GM19239 (cell line): ENCODE measurements around the gene NF2.
A peak's percentile ranks its signal among the peaks of the same experiment; 100 is the strongest.
"Not testable (repeated sequence)": the region's sequence is repeated elsewhere in the genome, so short reads cannot be mapped to it uniquely, and the experiment has no call there.

Experiments
- DNase-seq: peaks from one replicate; pipeline ENCODE4 v3.0.0; 2011; ENCODE audit warnings: low spot score; ENCODE audit not compliant: insufficient read length
- FAIRE-seq: peaks from 2 replicates; lab custom pipeline; 2011; peaks lifted over from hg19 to GRCh38; lab: Jason Lieb, UNC

Gene NF2

GRCh38 chr22:29593923-29594322 lies 9.5 kb upstream of the NF2 start:
- no peak for FAIRE-seq
- DNase-seq = no peak

GRCh38 chr22:29594447-29594846 lies 9.0 kb upstream of the NF2 start:
- FAIRE-seq, DNase-seq: not testable (repeated sequence)

DNA sequence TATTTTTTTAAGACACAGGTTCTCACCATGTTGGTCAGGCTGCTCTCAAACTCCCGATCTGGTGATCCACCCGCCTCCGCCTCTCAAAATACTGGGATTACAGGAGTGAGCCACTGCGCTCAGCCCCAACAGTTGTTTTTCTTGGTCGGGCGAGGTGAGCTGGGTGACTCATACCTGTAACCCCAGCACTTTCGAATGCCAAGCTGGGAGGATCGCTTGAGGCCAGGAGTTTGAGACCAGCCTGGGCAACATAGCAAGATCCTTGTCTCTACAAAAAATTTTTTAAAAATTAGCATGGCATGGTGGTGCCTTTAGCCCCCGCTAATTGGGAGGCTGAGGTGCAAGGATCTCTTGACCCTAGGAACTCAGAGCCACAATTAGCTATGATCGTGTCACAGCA lies 7.0 kb upstream of the NF2 start:
- FAIRE-seq (no peak), DNase-seq (no peak)

GRCh38 chr22:29597871-29598683 lies 5.4 kb upstream of the NF2 start:
- not testable (repeated sequence) for FAIRE-seq, DNase-seq

GRCh38 chr22:29598684-29599020 lies 4.8 kb upstream of the NF2 start:
- FAIRE-seq = no peak
- no peak for DNase-seq

GRCh38 chr22:29604076-29604360 lies 585 bp downstream of the NF2 start:
- peak; percentile 46 for DNase-seq

DNA sequence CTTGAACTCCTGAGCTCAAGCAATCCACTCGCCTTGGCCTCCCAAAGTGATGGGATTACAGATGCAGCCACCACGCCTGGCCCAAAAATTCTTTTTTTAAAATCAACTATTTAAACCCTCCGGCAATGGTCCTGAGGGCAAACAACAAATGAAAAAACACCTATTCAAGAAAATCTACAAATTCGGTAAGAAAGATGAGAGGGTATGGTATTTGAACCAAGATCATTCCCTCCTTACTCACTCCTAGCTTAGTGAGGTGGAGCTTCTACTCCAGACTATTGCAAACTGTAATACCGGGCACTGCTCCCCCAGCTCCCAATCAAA lies 2.1 kb downstream of the NF2 start:
- FAIRE-seq (no peak), DNase-seq (no peak)

More at GRCh38 chr22:29604076-29604360, 585 bp downstream of the NF2 start:
- FAIRE-seq = no peak

- FAIRE-seq (no peak), DNase-seq (no peak)
Observed at GRCh38 chr22:29606320-29606719, 2.9 kb downstream of the NF2 start.

GRCh38 chr22:29607426-29607825 lies 4.0 kb downstream of the NF2 start:
- FAIRE-seq (no peak), DNase-seq (no peak)

- DNase-seq = no peak
Observed at GRCh38 chr22:29609139-29609538, 5.7 kb downstream of the NF2 start.

DNA sequence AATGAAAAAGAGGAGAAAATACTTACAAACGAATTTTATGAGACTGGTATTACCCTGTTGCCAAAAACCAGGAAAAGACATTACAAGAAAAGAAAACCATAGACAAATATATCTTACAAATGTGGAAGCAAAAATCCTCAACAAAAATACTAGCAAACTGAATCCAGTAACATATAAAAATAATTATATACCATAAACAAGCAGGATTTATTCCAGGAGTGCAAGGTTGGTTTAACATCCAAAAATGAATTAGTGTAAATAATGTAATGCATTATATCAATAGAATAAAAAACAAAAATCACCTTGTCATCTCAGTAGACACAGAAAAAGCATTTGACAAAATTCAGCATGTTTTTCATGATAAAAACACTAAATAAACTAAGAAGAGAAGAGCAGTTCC lies 7.3 kb downstream of the NF2 start:
- DNase-seq (no peak), FAIRE-seq (no peak)

More at GRCh38 chr22:29609139-29609538, 5.7 kb downstream of the NF2 start:
- FAIRE-seq = no peak

GRCh38 chr22:29615705-29616327 lies 12.4 kb downstream of the NF2 start:
- DNase-seq = no peak
- FAIRE-seq = no peak

GRCh38 chr22:29617922-29618629 lies 14.6 kb downstream of the NF2 start:
- no peak for DNase-seq
- no peak for FAIRE-seq

DNA sequence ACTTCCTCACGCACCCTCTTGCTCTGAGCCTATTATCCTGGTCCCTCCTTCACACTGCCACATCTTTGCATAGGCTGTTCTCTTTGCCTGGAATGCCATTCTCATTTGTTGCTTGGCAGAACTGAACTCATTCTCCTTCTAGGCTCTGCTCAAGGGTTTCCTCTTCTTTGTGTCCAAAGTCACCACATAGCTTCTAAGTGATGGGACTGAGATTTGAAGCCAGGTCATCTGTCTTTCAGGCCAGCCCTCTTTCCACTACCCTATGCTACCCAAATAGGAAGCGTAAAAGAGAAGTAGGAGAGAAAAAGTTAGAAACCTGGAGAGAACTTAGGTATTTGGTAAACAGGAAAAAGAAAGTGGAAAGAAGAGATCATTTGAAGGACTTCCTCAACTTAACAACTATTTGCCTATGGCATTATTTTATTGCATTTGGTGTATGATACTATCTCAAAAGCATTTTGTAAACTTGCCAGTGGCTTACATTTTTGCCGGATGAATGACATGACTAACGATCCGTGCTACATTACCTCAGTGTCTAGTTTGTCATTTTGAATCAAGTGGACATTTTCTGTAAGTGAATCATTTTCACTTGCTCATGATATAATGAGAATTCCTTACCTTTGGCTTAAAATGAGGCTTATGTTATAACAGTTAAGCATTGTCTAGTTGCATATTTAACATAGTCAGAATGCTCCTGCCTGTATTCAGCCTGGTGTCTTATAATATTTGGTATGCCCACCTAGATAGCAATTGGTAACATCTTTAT lies 18.5 kb downstream of the NF2 start:
- FAIRE-seq = no peak

DNA sequence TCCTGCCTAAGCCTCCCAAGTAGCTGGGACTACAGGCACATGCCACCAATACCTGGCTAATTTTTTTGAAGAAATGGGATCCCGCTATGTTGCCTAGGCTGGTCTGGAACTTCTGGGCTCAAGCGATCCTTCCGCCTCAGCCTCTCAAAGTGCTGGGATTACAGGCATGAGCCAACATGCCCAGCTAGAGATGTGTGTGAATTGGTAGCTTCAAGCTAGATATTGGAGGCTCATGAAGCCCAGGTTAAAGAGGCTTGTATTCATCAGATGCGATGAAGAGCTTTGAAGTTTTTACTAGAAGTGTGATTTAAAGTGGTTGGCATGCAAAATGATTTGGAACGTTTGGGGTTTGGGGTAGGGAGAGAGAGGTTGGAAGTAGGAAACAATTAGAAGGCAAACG lies 19.6 kb downstream of the NF2 start:
- FAIRE-seq (no peak), DNase-seq (no peak)

More for the DNA sequence above, 18.5 kb downstream of the NF2 start:
- no peak for DNase-seq

DNA sequence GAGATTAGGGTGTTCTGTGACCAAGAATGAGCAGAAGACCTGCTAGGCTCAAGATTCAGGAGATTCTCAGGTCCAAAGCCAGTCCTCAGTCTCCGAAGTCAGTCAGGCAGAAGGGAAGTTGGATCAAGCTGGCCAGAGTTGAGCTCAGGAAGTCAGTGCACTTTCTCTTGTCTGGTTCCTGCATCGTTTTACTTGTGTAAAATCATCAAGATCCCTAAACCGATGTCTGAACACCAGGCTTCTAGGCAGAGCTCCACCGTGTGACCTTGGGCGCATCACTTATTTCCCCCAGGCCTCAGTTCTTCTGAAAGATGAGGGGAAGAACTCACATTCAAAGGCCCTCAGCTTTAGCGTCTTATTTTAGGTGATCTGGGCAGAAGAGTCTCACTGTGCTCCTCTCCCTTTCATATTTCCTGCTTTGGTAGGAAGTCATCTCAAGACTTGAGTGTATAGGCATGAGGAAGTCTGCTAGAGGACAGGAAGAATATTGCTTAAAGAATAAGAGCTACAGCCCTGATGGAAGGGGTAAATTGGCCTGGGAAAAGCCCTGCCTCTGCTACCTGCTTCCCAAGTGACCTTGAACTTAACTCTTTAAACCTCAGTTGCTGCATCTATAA lies 20.2 kb downstream of the NF2 start:
- no peak for DNase-seq
- FAIRE-seq = no peak

GRCh38 chr22:29625090-29625825 lies 21.8 kb downstream of the NF2 start:
- DNase-seq (no peak), FAIRE-seq (peak; percentile 80)

- DNase-seq (no peak), FAIRE-seq (no peak)
Observed at GRCh38 chr22:29626497-29627195, 23.2 kb downstream of the NF2 start.

- FAIRE-seq = no peak
- DNase-seq = no peak
Observed at GRCh38 chr22:29627196-29627535, 23.7 kb downstream of the NF2 start.
